Activated naive CD8-positive, alpha-beta T cell treated with anti-CD3 and anti-CD28 coated beads, Interleukin-2, amount 50 U/mL, for 24 hours (primary cell): ENCODE results near the gene TIPARP.

Source experiments
- ATAC-seq: fragments of 150-1000 bp; cut with Tn5 transposase; one replicate; pipeline ENCODE4 v1.10.0; 2021
- DNase-seq: peaks from one replicate; pipeline ENCODE4 v3.0.0; 2021
- H3K27ac Mint-ChIP-seq: one replicate; pipeline ENCODE4 v1.8.0; 2021; ENCODE audit warnings: mild to moderate bottlenecking, mixed read lengths
- H3K27me3 Mint-ChIP-seq: one replicate; pipeline ENCODE4 v1.8.0; 2021; ENCODE audit warnings: mixed read lengths
- H3K36me3 Mint-ChIP-seq: one replicate; pipeline ENCODE4 v1.8.0; 2021; ENCODE audit warnings: low read depth, mixed read lengths
- H3K4me1 Mint-ChIP-seq: one replicate; pipeline ENCODE4 v1.8.0; 2021; ENCODE audit warnings: mixed read lengths
- H3K4me3 Mint-ChIP-seq: one replicate; pipeline ENCODE4 v1.8.0; 2021; ENCODE audit warnings: mild to moderate bottlenecking, moderate library complexity, mixed read lengths
- H3K9me3 Mint-ChIP-seq: one replicate; pipeline ENCODE4 v1.8.0; 2021; ENCODE audit warnings: mixed read lengths

The TIPARP gene

GRCh38 chr3:156678197-156678596 lies 3.8 kb downstream of the TIPARP start:
- DNase-seq (no peak), ATAC-seq (no peak)
- Mint-ChIP-seq H3K27me3 (no peaks in the 10 kb centered on the region), H3K4me1 (peaks cover 78% of the 10 kb centered on the region), H3K27ac (no peak overlapping the region), H3K36me3 (peaks cover 38% of the 10 kb centered on the region), H3K9me3 (no peaks in the 10 kb centered on the region), H3K4me3 (no peak overlapping the region)

GRCh38 chr3:156680243-156680914 lies 6.0 kb downstream of the TIPARP start:
- peaks cover 41% of the 10 kb centered on the region for H3K36me3 Mint-ChIP-seq
- no peaks in the 10 kb centered on the region for H3K27me3 Mint-ChIP-seq
- DNase-seq: no peak
- H3K27ac Mint-ChIP-seq: no peak overlapping the region
- H3K4me3 Mint-ChIP-seq: no peak overlapping the region
- no peaks in the 10 kb centered on the region for H3K9me3 Mint-ChIP-seq
- peaks cover 84% of the 10 kb centered on the region for H3K4me1 Mint-ChIP-seq
- no peak for ATAC-seq

- no peaks in the 10 kb centered on the region for H3K27me3 Mint-ChIP-seq
- ATAC-seq (no peak), DNase-seq (no peak)
- peaks cover 86% of the 10 kb centered on the region for H3K4me1 Mint-ChIP-seq
- peaks cover 41% of the 10 kb centered on the region for H3K36me3 Mint-ChIP-seq
- no peak overlapping the region for H3K4me3 Mint-ChIP-seq
- H3K27ac Mint-ChIP-seq: no peak overlapping the region
- H3K9me3 Mint-ChIP-seq: no peaks in the 10 kb centered on the region
These were observed 6.6 kb downstream of the TIPARP start for GRCh38 chr3:156681002-156681401.

- Mint-ChIP-seq H3K4me1 (peaks cover 83% of the 10 kb centered on the region), H3K27me3 (no peaks in the 10 kb centered on the region), H3K36me3 (peaks cover 36% of the 10 kb centered on the region), H3K27ac (no peak overlapping the region), H3K9me3 (no peaks in the 10 kb centered on the region), H3K4me3 (no peak overlapping the region)
- DNase-seq (no peak), ATAC-seq (no peak)
These were observed 8.1 kb downstream of the TIPARP start for GRCh38 chr3:156682501-156682900.

- H3K4me1 Mint-ChIP-seq: peaks cover 83% of the 10 kb centered on the region
- no peak overlapping the region for H3K4me3 Mint-ChIP-seq
- DNase-seq (no peak), ATAC-seq (no peak)
- no peaks in the 10 kb centered on the region for H3K27me3 Mint-ChIP-seq
- no peaks in the 10 kb centered on the region for H3K9me3 Mint-ChIP-seq
- H3K36me3 Mint-ChIP-seq: peaks cover 35% of the 10 kb centered on the region
- H3K27ac Mint-ChIP-seq: no peak overlapping the region
These were observed 8.6 kb downstream of the TIPARP start for GRCh38 chr3:156682963-156683362.

- Mint-ChIP-seq H3K36me3 (peaks cover 29% of the 10 kb centered on the region), H3K4me1 (peaks cover 85% of the 10 kb centered on the region), H3K27me3 (no peaks in the 10 kb centered on the region), H3K9me3 (no peaks in the 10 kb centered on the region), H3K27ac (no peak overlapping the region), H3K4me3 (no peak overlapping the region)
- ATAC-seq (peak; percentile 41), DNase-seq (no peak)
These were observed 10.8 kb downstream of the TIPARP start for GRCh38 chr3:156685198-156685597.

GRCh38 chr3:156685752-156686151 lies 11.4 kb downstream of the TIPARP start:
- no peak for DNase-seq
- ATAC-seq: no peak
- peaks cover 24% of the 10 kb centered on the region for H3K36me3 Mint-ChIP-seq
- no peak overlapping the region for H3K4me3 Mint-ChIP-seq
- H3K27me3 Mint-ChIP-seq: no peaks in the 10 kb centered on the region
- no peaks in the 10 kb centered on the region for H3K9me3 Mint-ChIP-seq
- no peak overlapping the region for H3K27ac Mint-ChIP-seq
- H3K4me1 Mint-ChIP-seq: peaks cover 85% of the 10 kb centered on the region

- ATAC-seq: peak; percentile 71
- Mint-ChIP-seq H3K36me3 (peaks cover 18% of the 10 kb centered on the region), H3K27ac (no peak overlapping the region), H3K4me1 (peaks cover 85% of the 10 kb centered on the region), H3K27me3 (no peaks in the 10 kb centered on the region), H3K4me3 (no peak overlapping the region), H3K9me3 (no peaks in the 10 kb centered on the region)
- no peak for DNase-seq
These were observed 12.6 kb downstream of the TIPARP start for GRCh38 chr3:156687023-156687422.

GRCh38 chr3:156688632-156689452 lies 14.5 kb downstream of the TIPARP start:
- no peaks in the 10 kb centered on the region for H3K9me3 Mint-ChIP-seq
- DNase-seq: no peak
- H3K4me1 Mint-ChIP-seq: peaks cover 77% of the 10 kb centered on the region
- H3K27me3 Mint-ChIP-seq: no peaks in the 10 kb centered on the region
- no peak overlapping the region for H3K27ac Mint-ChIP-seq
- H3K36me3 Mint-ChIP-seq: peaks cover 21% of the 10 kb centered on the region
- H3K4me3 Mint-ChIP-seq: no peak overlapping the region
- ATAC-seq: no peak

GRCh38 chr3:156689608-156690007 lies 15.2 kb downstream of the TIPARP start:
- H3K4me3 Mint-ChIP-seq: no peak overlapping the region
- ATAC-seq: no peak
- H3K4me1 Mint-ChIP-seq: peaks cover 71% of the 10 kb centered on the region
- no peak for DNase-seq
- no peak overlapping the region for H3K27ac Mint-ChIP-seq
- H3K36me3 Mint-ChIP-seq: peaks cover 29% of the 10 kb centered on the region
- H3K9me3 Mint-ChIP-seq: no peaks in the 10 kb centered on the region
- H3K27me3 Mint-ChIP-seq: no peaks in the 10 kb centered on the region

- Mint-ChIP-seq H3K9me3 (no peaks in the 10 kb centered on the region), H3K27me3 (no peaks in the 10 kb centered on the region), H3K4me1 (peaks cover 53% of the 10 kb centered on the region)
These were observed 17.5 kb downstream of the TIPARP start for GRCh38 chr3:156691920-156692319.

GRCh38 chr3:156693166-156693565 lies 18.8 kb downstream of the TIPARP start:
- no peak for DNase-seq
- no peaks in the 10 kb centered on the region for H3K27me3 Mint-ChIP-seq
- H3K27ac Mint-ChIP-seq: no peak overlapping the region
- H3K4me3 Mint-ChIP-seq: no peak overlapping the region
- no peaks in the 10 kb centered on the region for H3K9me3 Mint-ChIP-seq
- no peak for ATAC-seq
- peaks cover 41% of the 10 kb centered on the region for H3K4me1 Mint-ChIP-seq
- peaks cover 47% of the 10 kb centered on the region for H3K36me3 Mint-ChIP-seq

More at GRCh38 chr3:156691920-156692319, 17.5 kb downstream of the TIPARP start:
- DNase-seq: no peak
- Mint-ChIP-seq H3K4me3 (no peak overlapping the region), H3K36me3 (peaks cover 43% of the 10 kb centered on the region), H3K27ac (no peak overlapping the region)
- no peak for ATAC-seq

- no peak overlapping the region for H3K27ac Mint-ChIP-seq
- no peaks in the 10 kb centered on the region for H3K27me3 Mint-ChIP-seq
- no peak overlapping the region for H3K4me3 Mint-ChIP-seq
- no peak for ATAC-seq
- H3K9me3 Mint-ChIP-seq: no peaks in the 10 kb centered on the region
- H3K4me1 Mint-ChIP-seq: peaks cover 31% of the 10 kb centered on the region
- no peak for DNase-seq
- H3K36me3 Mint-ChIP-seq: peaks cover 48% of the 10 kb centered on the region
These were observed 20.1 kb downstream of the TIPARP start for GRCh38 chr3:156694536-156694935.

- ATAC-seq: no peak
- Mint-ChIP-seq H3K4me3 (no peak overlapping the region), H3K9me3 (no peaks in the 10 kb centered on the region), H3K36me3 (peaks cover 45% of the 10 kb centered on the region), H3K27me3 (no peaks in the 10 kb centered on the region), H3K4me1 (no peaks in the 10 kb centered on the region), H3K27ac (no peak overlapping the region)
- no peak for DNase-seq
These were observed 28.0 kb downstream of the TIPARP start for GRCh38 chr3:156702367-156702766.

GRCh38 chr3:156704370-156705036 lies 30.1 kb downstream of the TIPARP start:
- H3K4me1 Mint-ChIP-seq: no peaks in the 10 kb centered on the region

More at GRCh38 chr3:156704370-156705036, 30.1 kb downstream of the TIPARP start:
- H3K36me3 Mint-ChIP-seq: peaks cover 35% of the 10 kb centered on the region
- H3K4me3 Mint-ChIP-seq: no peak overlapping the region
- no peaks in the 10 kb centered on the region for H3K27me3 Mint-ChIP-seq
- H3K9me3 Mint-ChIP-seq: no peaks in the 10 kb centered on the region
- H3K27ac Mint-ChIP-seq: no peak overlapping the region
- no peak for DNase-seq
- no peak for ATAC-seq
